K562 (cell line): ENCODE results near the gene EAF1. TPM values are rescaled to one million over a fixed set of nuclear protein-coding genes. Genes with fewer than 3 reads are reported as not detected.

Source experiments
- ATAC-seq: fragments of 200-7000 bp; cut with Tn5 transposase; 3 replicates; pipeline ENCODE4 v1.9.1; 2020; ENCODE audit warnings: moderate library complexity
- BruUV-seq: library from RNA; stranded (reverse); fragments of 400-500 nt; replicated peaks from 2 replicates; lab custom pipeline; 2021; lab: Mats Ljungman, UMichigan
- CTCF ChIA-PET: fragments of 300-600 bp; formaldehyde crosslinking; extraction: SDS; loops from one replicate; lab custom pipeline; 2021; ENCODE audit warnings: low intra/inter-chr PET ratio; lab: Yijun Ruan, JAX
- POLR2A ChIA-PET: fragments of 300-600, 350-650 bp; sonication (Branson Sonifier 250); formaldehyde crosslinking; extraction: SDS; loops from one replicate; lab custom pipeline; 2021; ENCODE audit warnings: antibody characterized with exemption, inconsistent platforms; lab: Yijun Ruan, JAX
- DNase-seq, 4 experiments: peaks; one replicate each; pipeline versions ENCODE4 v3.0.0 to v3.0.0-alpha.2; 2011 to 2018; ENCODE audit warnings: low spot score in 3 of 4, mixed read lengths in 3 of 4; ENCODE audit errors: extremely low read depth in 1 of 4
- FAIRE-seq: peaks from 2 replicates; lab custom pipeline; 2011; peaks lifted over from hg19 to GRCh38; lab: Jason Lieb, UNC
- H2AFZ ChIP-seq: 2 replicates; pipeline ENCODE4 v1.6.0; 2011; ENCODE audit warnings: low read depth, low read length, control low read depth, inconsistent platforms
- H3K27ac ChIP-seq: fragments of 200-600 bp; 3 replicates; pipeline ENCODE4 v1.8.0; 2011; ENCODE audit warnings: low read depth, mild to moderate bottlenecking, control low read depth, inconsistent platforms, low read length, moderate library complexity, mixed read lengths; ENCODE audit errors: extremely low read depth
- H3K27me3 ChIP-seq, 2 experiments: fragments of 300-600 bp in 1 of 2; 2 replicates in 1 of 2; 3 replicates in 1 of 2; pipeline versions ENCODE4 v1.6.0 to v1.8.0; 2011; ENCODE audit warnings: inconsistent platforms in 2 of 2, low read length in 2 of 2, mild to moderate bottlenecking in 1 of 2, mixed read lengths in 1 of 2, moderate library complexity in 1 of 2; ENCODE audit not compliant: control insufficient read depth in 2 of 2, insufficient read depth in 2 of 2
- H3K36me3 ChIP-seq: fragments of 300-600 bp; 3 replicates; pipeline ENCODE4 v1.8.0; 2011; ENCODE audit warnings: mild to moderate bottlenecking, low read length, inconsistent platforms; ENCODE audit not compliant: control insufficient read depth, insufficient read depth
- H3K4me1 ChIP-seq, 2 experiments: fragments of 200-600 bp in 1 of 2; replicated peaks in 1 of 2; 2 replicates in 1 of 2; 3 replicates in 1 of 2; pipeline versions ENCODE4 v1.5.1 to v1.8.0; 2011; ENCODE audit warnings: inconsistent platforms in 2 of 2, low read length in 2 of 2, mild to moderate bottlenecking in 1 of 2, mixed read lengths in 1 of 2, moderate library complexity in 1 of 2; ENCODE audit not compliant: control insufficient read depth in 2 of 2, insufficient read depth in 2 of 2
- H3K4me2 ChIP-seq: 2 replicates; pipeline ENCODE4 v1.6.1; 2011; ENCODE audit warnings: low read length, control low read depth, inconsistent platforms, mixed read lengths; ENCODE audit not compliant: insufficient read depth
- H3K4me3 ChIP-seq: fragments of 200-600 bp; sonication (generic), shearing (Covaris generic); 2 replicates; pipeline ENCODE4 v1.5.1; 2016; ENCODE audit warnings: control low read depth, inconsistent platforms
- H3K79me2 ChIP-seq: fragments of 200-600 bp; 3 replicates; pipeline ENCODE4 v1.8.0; 2011; ENCODE audit warnings: low read length, inconsistent platforms; ENCODE audit not compliant: control insufficient read depth, insufficient read depth
- H3K9ac ChIP-seq, 2 experiments: 2 replicates each; pipeline versions ENCODE4 v1.6.0 to v1.6.1; 2011; ENCODE audit warnings: low read depth in 2 of 2, low read length in 2 of 2, control low read depth in 1 of 2, inconsistent platforms in 1 of 2, mild to moderate bottlenecking in 1 of 2, mixed read lengths in 1 of 2; ENCODE audit not compliant: insufficient read depth in 1 of 2
- H3K9me1 ChIP-seq: one replicate; pipeline ENCODE4 v1.6.0; 2011; ENCODE audit warnings: inconsistent platforms, mild to moderate bottlenecking, low read length, moderate library complexity; ENCODE audit not compliant: control insufficient read depth, insufficient read depth
- H3K9me3 ChIP-seq: replicated peaks from 2 replicates; pipeline ENCODE4 v1.5.1; 2011; ENCODE audit warnings: low read depth, low read length, inconsistent platforms; ENCODE audit not compliant: control insufficient read depth, insufficient read depth
- H4K20me1 ChIP-seq: replicated peaks from 2 replicates; pipeline ENCODE4 v1.6.1; 2011; ENCODE audit warnings: low read length, inconsistent platforms, mixed read lengths; ENCODE audit not compliant: control insufficient read depth, insufficient read depth
- ARID1B ChIP-seq: fragments of 450-650 bp; IDR thresholded peaks from 2 replicates; pipeline ENCODE4 v1.6.1; 2016; ENCODE audit warnings: antibody characterized with exemption, mild to moderate bottlenecking, inconsistent platforms
- BCOR ChIP-seq: fragments of 450-650 bp; IDR thresholded peaks from 2 replicates; pipeline ENCODE4 v1.6.1; 2016
- ELF4 ChIP-seq: fragments of 450-650 bp; formaldehyde crosslinking; IDR thresholded peaks from 2 replicates; pipeline ENCODE4 v1.4.0; 2022; ENCODE audit warnings: missing genetic modification characterization
- ERF ChIP-seq: fragments of 450-650 bp; formaldehyde crosslinking; IDR thresholded peaks from 2 replicates; pipeline ENCODE4 v1.4.0; 2020; ENCODE audit warnings: mild to moderate bottlenecking, mixed read lengths
- GATAD2A ChIP-seq: fragments of 450-650 bp; IDR thresholded peaks from 2 replicates; pipeline ENCODE4 v1.6.1; 2017
- KAT8 ChIP-seq: fragments of 450-650 bp; IDR thresholded peaks from 2 replicates; pipeline ENCODE4 v1.6.1; 2016; ENCODE audit warnings: low read depth, mild to moderate bottlenecking
- KDM1A ChIP-seq, 2 experiments: fragments of 450-650 bp; IDR thresholded peaks; 2 replicates each; pipeline ENCODE4 v1.6.1; 2016; ENCODE audit warnings: mild to moderate bottlenecking in 2 of 2
- KDM2B ChIP-seq: fragments of 250-450 bp; sonication (Bioruptor Pico); IDR thresholded peaks from 2 replicates; pipeline ENCODE4 v1.8.0; 2021; ENCODE audit warnings: mild to moderate bottlenecking, moderate library complexity
- KLF6 ChIP-seq: fragments of 250-450 bp; sonication (Bioruptor Pico); IDR thresholded peaks from 2 replicates; pipeline ENCODE4 v1.4.0; 2020; ENCODE audit warnings: mild to moderate bottlenecking, moderate library complexity, borderline replicate concordance
- PURB ChIP-seq: sonication (generic); formaldehyde crosslinking; IDR thresholded peaks from 2 replicates; pipeline ENCODE4 v1.9.0; 2021; ENCODE audit warnings: low read depth, mild to moderate bottlenecking, missing genetic modification reagents
- ZNF133 ChIP-seq: fragments of 250-450 bp; sonication (Bioruptor Pico); IDR thresholded peaks from 2 replicates; pipeline ENCODE4 v1.4.0; 2020; ENCODE audit warnings: mild to moderate bottlenecking
- ZNF175 ChIP-seq: fragments of 200-800 bp; sonication (Bioruptor generic); IDR thresholded peaks from 2 replicates; pipeline ENCODE4 v1.6.1; 2016; ENCODE audit warnings: low read depth, mild to moderate bottlenecking, missing genetic modification characterization, missing compliant biosample characterization
- ZNF431 ChIP-seq: sonication (generic); formaldehyde crosslinking; IDR thresholded peaks from 2 replicates; pipeline ENCODE4 v1.8.0; 2022; ENCODE audit warnings: mild to moderate bottlenecking, missing genetic modification reagents
- WGBS: fragments of 100-300 bp; shearing (Covaris generic); methylation state at CpG from one replicate; pipeline ENCODE4 v1.1.6; 2016; ENCODE audit warnings: low coverage, mixed read lengths; ENCODE audit not compliant: insufficient coverage; ENCODE audit errors: missing lambda C conversion rate; 5-methylcytosine and 5-hydroxymethylcytosine counted together
- in situ Hi-C: fragments of 300-500 bp; cut with MboI; formaldehyde crosslinking; loops from 4 replicates; pipeline ENCODE4 v1.15.0; 2018; ENCODE audit warnings: inconsistent platforms, mixed read lengths
- intact Hi-C: fragments of 100-400 bp; cut with micrococcal nuclease; formaldehyde crosslinking; loops from 2 replicates; pipeline ENCODE4 v1.14.2; 2022
- polyA plus RNA-seq, 8 experiments: library from polyadenylated mRNA; depleted of rRNA in 4 of 8; stranded (reverse) in 5 of 8; unstranded in 3 of 8; fragments of >200 nt; fragmentation: Nextera tagmentation in 2 of 8; fragmentation: Illumina TruSeq in 1 of 8; extraction: Ambion mirVana in 2 of 8; extraction: Trizol in 1 of 8; gene quantifications; 2 replicates each; pipeline versions ENCODE4 v1.2.1 to v1.2.3, GENCODE V29; 2011 to 2014; ENCODE audit warnings: inconsistent platforms in 1 of 8, missing spikeins in 1 of 8
- total RNA-seq, 7 experiments: library from RNA; depleted of rRNA in 6 of 7; stranded (reverse); fragments of >200 nt in 6 of 7; fragmentation: Illumina TruSeq in 2 of 7; extraction: Trizol in 2 of 7; gene quantifications; 2 replicates each; pipeline versions ENCODE4 v1.2.1 to v1.2.3, GENCODE V29; 2011 to 2021; ENCODE audit warnings: low replicate concordance in 1 of 7
- TF ChIP-seq, protein P1 (sequence below): fragments of 450-650 bp; IDR thresholded peaks from 2 replicates; pipeline ENCODE4 v1.6.1; 2016; ENCODE audit warnings: mild to moderate bottlenecking, moderate library complexity

EAF1 gene
- total and polyA plus RNA-seq, 9 of the 15 experiments (the other 6 are each of a cell fraction or from before 2014, with no cell fraction given), result 7.0 to 26.8 (median 20.4) TPM

DNA sequence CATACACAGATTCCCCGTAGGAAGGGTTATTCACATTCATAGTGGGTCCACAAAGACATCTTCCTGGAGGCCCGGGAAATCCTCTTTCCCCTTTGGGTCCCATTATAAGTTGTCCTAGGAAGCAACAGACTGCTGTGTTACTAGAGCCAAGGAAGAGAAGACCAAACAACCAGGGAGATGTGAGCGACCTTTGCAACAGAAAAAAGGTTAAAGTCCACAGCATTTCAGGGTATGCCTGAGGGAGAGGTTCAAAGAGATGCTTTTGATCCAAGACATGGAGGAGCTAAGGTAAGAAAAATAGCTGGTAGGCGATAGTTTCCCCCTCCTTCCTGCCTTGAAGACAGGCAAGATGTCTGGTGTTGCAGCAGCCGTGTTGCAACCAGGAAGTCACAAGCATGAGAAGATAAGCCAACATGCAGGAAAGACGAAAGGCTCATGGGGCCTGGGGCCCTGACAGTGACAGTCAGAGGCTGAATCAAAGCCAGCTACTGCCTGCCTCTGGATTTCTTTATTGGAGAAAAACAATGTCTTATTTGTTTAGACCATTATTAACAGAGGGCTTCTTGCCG, 30.9 kb downstream of the EAF1 start:
- FAIRE-seq (no peak), ATAC-seq (peak; percentile 55), DNase-seq (peak in 2 of 4 experiments; percentile 30 to 33)
- H3K4me1 ChIP-seq, result 0 out of 5 replicates have a peak, but pooled peaks cover 0 to 2% of the 10 kb centered on the region in 2 experiments
- no peaks in the 10 kb centered on the region for H4K20me1 ChIP-seq
- peaks cover 26 to 32% of the 10 kb centered on the region in 2 experiments; a peak in 4 of 5 replicates for H3K27me3 ChIP-seq
- BruUV-seq, result no TSS peak
- no peak overlapping the region for H3K4me3 ChIP-seq
- H3K9me1 ChIP-seq, result no peaks in the 10 kb centered on the region
- H3K79me2 ChIP-seq, result no peaks in the 10 kb centered on the region
- in situ Hi-C loops, result no loop called here
- no peak overlapping the region for H3K27ac ChIP-seq
- ChIA-PET POLR2A (no interaction called here), CTCF (no interaction called here)
- peak overlapping the region; percentile 21; the same call in 1 of the 2 replicates for H2AFZ ChIP-seq
- no peaks in the 10 kb centered on the region for H3K9me3 ChIP-seq
- no peak overlapping the region for H3K9ac ChIP-seq
- 28% methylated on average over 7 of the region's 7 CpGs for WGBS
- H3K36me3 ChIP-seq, result no peaks in the 10 kb centered on the region
- H3K4me2 ChIP-seq, result no peak overlapping the region
- intact Hi-C loops, result no loop called here
- TF ChIP-seq ZNF431 (CRISPR knock-in tag), result no peak
- TF ChIP-seq PURB (CRISPR knock-in tag), result no peak
- no peak for TF ChIP-seq ELF4 (CRISPR knock-in tag)
- no peak; the same call in 1 of the 2 replicates for TF ChIP-seq BCOR
- TF ChIP-seq ZNF133 (CRISPR knock-in tag), result no peak
- TF ChIP-seq, protein P1, sequence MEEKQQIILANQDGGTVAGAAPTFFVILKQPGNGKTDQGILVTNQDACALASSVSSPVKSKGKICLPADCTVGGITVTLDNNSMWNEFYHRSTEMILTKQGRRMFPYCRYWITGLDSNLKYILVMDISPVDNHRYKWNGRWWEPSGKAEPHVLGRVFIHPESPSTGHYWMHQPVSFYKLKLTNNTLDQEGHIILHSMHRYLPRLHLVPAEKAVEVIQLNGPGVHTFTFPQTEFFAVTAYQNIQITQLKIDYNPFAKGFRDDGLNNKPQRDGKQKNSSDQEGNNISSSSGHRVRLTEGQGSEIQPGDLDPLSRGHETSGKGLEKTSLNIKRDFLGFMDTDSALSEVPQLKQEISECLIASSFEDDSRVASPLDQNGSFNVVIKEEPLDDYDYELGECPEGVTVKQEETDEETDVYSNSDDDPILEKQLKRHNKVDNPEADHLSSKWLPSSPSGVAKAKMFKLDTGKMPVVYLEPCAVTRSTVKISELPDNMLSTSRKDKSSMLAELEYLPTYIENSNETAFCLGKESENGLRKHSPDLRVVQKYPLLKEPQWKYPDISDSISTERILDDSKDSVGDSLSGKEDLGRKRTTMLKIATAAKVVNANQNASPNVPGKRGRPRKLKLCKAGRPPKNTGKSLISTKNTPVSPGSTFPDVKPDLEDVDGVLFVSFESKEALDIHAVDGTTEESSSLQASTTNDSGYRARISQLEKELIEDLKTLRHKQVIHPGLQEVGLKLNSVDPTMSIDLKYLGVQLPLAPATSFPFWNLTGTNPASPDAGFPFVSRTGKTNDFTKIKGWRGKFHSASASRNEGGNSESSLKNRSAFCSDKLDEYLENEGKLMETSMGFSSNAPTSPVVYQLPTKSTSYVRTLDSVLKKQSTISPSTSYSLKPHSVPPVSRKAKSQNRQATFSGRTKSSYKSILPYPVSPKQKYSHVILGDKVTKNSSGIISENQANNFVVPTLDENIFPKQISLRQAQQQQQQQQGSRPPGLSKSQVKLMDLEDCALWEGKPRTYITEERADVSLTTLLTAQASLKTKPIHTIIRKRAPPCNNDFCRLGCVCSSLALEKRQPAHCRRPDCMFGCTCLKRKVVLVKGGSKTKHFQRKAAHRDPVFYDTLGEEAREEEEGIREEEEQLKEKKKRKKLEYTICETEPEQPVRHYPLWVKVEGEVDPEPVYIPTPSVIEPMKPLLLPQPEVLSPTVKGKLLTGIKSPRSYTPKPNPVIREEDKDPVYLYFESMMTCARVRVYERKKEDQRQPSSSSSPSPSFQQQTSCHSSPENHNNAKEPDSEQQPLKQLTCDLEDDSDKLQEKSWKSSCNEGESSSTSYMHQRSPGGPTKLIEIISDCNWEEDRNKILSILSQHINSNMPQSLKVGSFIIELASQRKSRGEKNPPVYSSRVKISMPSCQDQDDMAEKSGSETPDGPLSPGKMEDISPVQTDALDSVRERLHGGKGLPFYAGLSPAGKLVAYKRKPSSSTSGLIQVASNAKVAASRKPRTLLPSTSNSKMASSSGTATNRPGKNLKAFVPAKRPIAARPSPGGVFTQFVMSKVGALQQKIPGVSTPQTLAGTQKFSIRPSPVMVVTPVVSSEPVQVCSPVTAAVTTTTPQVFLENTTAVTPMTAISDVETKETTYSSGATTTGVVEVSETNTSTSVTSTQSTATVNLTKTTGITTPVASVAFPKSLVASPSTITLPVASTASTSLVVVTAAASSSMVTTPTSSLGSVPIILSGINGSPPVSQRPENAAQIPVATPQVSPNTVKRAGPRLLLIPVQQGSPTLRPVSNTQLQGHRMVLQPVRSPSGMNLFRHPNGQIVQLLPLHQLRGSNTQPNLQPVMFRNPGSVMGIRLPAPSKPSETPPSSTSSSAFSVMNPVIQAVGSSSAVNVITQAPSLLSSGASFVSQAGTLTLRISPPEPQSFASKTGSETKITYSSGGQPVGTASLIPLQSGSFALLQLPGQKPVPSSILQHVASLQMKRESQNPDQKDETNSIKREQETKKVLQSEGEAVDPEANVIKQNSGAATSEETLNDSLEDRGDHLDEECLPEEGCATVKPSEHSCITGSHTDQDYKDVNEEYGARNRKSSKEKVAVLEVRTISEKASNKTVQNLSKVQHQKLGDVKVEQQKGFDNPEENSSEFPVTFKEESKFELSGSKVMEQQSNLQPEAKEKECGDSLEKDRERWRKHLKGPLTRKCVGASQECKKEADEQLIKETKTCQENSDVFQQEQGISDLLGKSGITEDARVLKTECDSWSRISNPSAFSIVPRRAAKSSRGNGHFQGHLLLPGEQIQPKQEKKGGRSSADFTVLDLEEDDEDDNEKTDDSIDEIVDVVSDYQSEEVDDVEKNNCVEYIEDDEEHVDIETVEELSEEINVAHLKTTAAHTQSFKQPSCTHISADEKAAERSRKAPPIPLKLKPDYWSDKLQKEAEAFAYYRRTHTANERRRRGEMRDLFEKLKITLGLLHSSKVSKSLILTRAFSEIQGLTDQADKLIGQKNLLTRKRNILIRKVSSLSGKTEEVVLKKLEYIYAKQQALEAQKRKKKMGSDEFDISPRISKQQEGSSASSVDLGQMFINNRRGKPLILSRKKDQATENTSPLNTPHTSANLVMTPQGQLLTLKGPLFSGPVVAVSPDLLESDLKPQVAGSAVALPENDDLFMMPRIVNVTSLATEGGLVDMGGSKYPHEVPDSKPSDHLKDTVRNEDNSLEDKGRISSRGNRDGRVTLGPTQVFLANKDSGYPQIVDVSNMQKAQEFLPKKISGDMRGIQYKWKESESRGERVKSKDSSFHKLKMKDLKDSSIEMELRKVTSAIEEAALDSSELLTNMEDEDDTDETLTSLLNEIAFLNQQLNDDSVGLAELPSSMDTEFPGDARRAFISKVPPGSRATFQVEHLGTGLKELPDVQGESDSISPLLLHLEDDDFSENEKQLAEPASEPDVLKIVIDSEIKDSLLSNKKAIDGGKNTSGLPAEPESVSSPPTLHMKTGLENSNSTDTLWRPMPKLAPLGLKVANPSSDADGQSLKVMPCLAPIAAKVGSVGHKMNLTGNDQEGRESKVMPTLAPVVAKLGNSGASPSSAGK, result no peak
- TF ChIP-seq ZNF175 (CRISPR knock-in tag), result no peak
- no peak for TF ChIP-seq KLF6
- no peak for TF ChIP-seq ERF (CRISPR knock-in tag)
- no peak for TF ChIP-seq GATAD2A
- peak in 1 of 2 experiments; percentile 43; a peak in 1 of 4 replicates for TF ChIP-seq KDM1A (IDR thresholded peaks at IDR 0.05)
- TF ChIP-seq KAT8, result no peak
- no peak for TF ChIP-seq ARID1B
- TF ChIP-seq KDM2B (CRISPR knock-in tag), result no peak
